GM12864 (cell line): ENCODE results near the gene S100A11.

Experiments
- DNase-seq: peaks from one replicate; pipeline ENCODE4 v3.0.0-alpha.2; 2011; ENCODE audit warnings: low read depth
- H3K4me3 ChIP-seq: 2 replicates; pipeline ENCODE4 v1.5.1; 2011; ENCODE audit warnings: mild to moderate bottlenecking, low read depth, low read length, control low read depth
- TF ChIP-seq, protein P1 (sequence below): IDR thresholded peaks from 2 replicates; pipeline ENCODE4 v1.5.1; 2011; ENCODE audit warnings: low read depth, mild to moderate bottlenecking, moderate library complexity, low read length, control low read depth, inconsistent platforms; ENCODE audit errors: missing control alignments

The S100A11 gene

DNA sequence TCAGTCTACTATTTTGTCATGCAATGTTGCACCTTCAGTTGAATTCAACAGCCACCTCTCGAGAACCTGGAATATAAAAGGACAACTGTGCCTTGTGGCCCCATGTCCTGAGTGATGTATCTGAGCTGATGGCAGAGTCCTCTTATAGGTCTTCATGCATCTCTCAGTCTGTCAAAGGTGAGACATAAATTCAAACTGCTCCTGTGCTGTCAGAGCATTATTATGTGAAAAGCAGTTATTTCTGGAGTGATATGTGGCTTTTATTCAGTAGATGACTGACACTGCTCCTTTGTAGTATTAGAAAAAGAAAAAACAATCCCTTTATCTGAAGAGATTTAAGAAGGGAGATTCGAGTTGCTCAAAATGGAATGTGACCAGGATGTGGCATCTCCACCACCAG, 51.5 kb downstream of the S100A11 start:
- TF ChIP-seq, protein P1, sequence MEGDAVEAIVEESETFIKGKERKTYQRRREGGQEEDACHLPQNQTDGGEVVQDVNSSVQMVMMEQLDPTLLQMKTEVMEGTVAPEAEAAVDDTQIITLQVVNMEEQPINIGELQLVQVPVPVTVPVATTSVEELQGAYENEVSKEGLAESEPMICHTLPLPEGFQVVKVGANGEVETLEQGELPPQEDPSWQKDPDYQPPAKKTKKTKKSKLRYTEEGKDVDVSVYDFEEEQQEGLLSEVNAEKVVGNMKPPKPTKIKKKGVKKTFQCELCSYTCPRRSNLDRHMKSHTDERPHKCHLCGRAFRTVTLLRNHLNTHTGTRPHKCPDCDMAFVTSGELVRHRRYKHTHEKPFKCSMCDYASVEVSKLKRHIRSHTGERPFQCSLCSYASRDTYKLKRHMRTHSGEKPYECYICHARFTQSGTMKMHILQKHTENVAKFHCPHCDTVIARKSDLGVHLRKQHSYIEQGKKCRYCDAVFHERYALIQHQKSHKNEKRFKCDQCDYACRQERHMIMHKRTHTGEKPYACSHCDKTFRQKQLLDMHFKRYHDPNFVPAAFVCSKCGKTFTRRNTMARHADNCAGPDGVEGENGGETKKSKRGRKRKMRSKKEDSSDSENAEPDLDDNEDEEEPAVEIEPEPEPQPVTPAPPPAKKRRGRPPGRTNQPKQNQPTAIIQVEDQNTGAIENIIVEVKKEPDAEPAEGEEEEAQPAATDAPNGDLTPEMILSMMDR, result no peak
- DNase-seq, result no peak
- H3K4me3 ChIP-seq, result no peak overlapping the region

DNA sequence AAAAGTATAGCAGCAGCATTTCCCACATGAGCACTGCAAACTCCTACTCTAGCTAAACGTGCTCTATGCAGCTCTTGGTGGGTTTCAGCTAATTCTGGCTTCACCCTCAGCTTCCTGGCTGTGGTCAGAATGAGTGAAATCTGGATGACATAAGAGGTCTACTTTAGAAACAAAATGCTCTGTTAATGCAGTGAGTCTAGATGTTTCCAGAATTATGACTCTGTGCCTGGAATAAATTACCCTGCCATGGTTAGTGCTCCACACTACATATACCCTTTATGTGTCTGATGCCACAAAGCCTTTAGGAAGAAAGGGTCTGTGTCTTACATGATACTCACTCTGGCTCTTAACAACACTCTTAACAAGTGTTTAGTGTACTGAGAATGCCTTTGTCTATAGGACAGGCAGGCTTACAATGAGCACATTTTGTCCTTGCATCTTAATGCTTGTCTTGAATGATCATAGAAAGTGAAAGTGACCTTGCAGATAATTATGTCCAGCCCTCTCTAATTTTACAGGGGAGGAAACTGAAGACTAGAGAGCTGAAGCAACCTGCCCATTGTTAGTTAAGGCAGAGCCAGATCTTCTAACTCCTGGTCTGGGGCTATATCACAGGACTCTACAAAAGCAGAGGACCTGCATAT, 52.4 kb downstream of the S100A11 start:
- DNase-seq, result no peak
- H3K4me3 ChIP-seq, result no peak overlapping the region
- TF ChIP-seq, protein P1, result no peak
